ENCODE measurements around the gene POLRMT. TPM values are rescaled to one million over a fixed set of nuclear protein-coding genes. Genes with fewer than 3 reads are reported as not detected.

The POLRMT gene
- polyA plus RNA-seq, 1 experiment = 15.5 TPM

- no peak for TF ChIP-seq CTCF (IDR thresholded peaks at IDR 0.05; ENCODE audit: low read depth, low read length)
- DNase-seq (ENCODE audit: low read depth, low spot score) = no peak
- Histone ChIP-seq H3K27me3 (ENCODE audit: control insufficient read depth, insufficient read depth, low read length) (no peaks in the 10 kb centered on the region), H3K4me3 (ENCODE audit: low read depth, low read length) (no peak overlapping the region), H3K27ac (ENCODE audit: low read depth, low read length) (no peak overlapping the region), H3K9me3 (ENCODE audit: control insufficient read depth, insufficient read depth, low read length) (peaks cover 3% of the 10 kb centered on the region; the same call in 1 of the 2 replicates)
- ChIA-PET POLR2A (no interaction called here), CTCF (interaction anchor here (0.7 to 0.9 kb wide), 2 partner anchors 98 to 184 kb away, joined by 3 to 4 read pairs; no protein-coding TSS in a partner anchor)
Observed at GRCh38 chr19:579111-579841, 54.1 kb downstream of the POLRMT start.

GRCh38 chr19:577439-578392, 55.6 kb downstream of the POLRMT start:
- Histone ChIP-seq H3K27ac (ENCODE audit: low read depth, low read length) (no peak overlapping the region), H3K4me3 (ENCODE audit: low read depth, low read length) (no peak overlapping the region), H3K27me3 (ENCODE audit: control insufficient read depth, insufficient read depth, low read length) (no peaks in the 10 kb centered on the region), H3K9me3 (ENCODE audit: control insufficient read depth, insufficient read depth, low read length) (peaks cover 3% of the 10 kb centered on the region; the same call in 1 of the 2 replicates)
- CTCF ChIA-PET = interaction anchor here (0.8 kb wide), 1 partner anchor 45 kb away, joined by 3 read pairs; no protein-coding TSS in a partner anchor
- no peak for DNase-seq (ENCODE audit: low read depth, low spot score)
- POLR2A ChIA-PET = interaction anchor here (0.5 kb wide), 1 partner anchor 384 kb away, joined by 4 read pairs; no protein-coding TSS in a partner anchor
- no peak for TF ChIP-seq CTCF (IDR thresholded peaks at IDR 0.05; ENCODE audit: low read depth, low read length)

GRCh38 chr19:576768-577438, 56.4 kb downstream of the POLRMT start:
- DNase-seq (ENCODE audit: low read depth, low spot score) = no peak
- Histone ChIP-seq H3K27ac (ENCODE audit: low read depth, low read length) (no peak overlapping the region), H3K27me3 (ENCODE audit: control insufficient read depth, insufficient read depth, low read length) (no peaks in the 10 kb centered on the region), H3K4me3 (ENCODE audit: low read depth, low read length) (no peak overlapping the region), H3K9me3 (ENCODE audit: control insufficient read depth, insufficient read depth, low read length) (peaks cover 3% of the 10 kb centered on the region; the same call in 1 of the 2 replicates)
- POLR2A ChIA-PET = interaction anchor here (0.5 to 2.3 kb wide), 2 partner anchors 44 to 385 kb away, joined by 4 to 8 read pairs; partner anchors contain the start of gene CDC34
- CTCF ChIA-PET = interaction anchor here (0.8 kb wide), 1 partner anchor 44 kb away, joined by 3 read pairs; no protein-coding TSS in a partner anchor
- no peak for TF ChIP-seq CTCF (IDR thresholded peaks at IDR 0.05; ENCODE audit: low read depth, low read length)

GRCh38 chr19:575527-576506, 57.5 kb downstream of the POLRMT start:
- POLR2A ChIA-PET = interaction anchor here (1.0 to 2.3 kb wide), 2 partner anchors 12 to 43 kb away, joined by 3 to 8 read pairs; partner anchors contain the start of gene CDC34

More at GRCh38 chr19:575527-576506, 57.5 kb downstream of the POLRMT start:
- Histone ChIP-seq H3K27ac (ENCODE audit: low read depth, low read length) (peak overlapping the region; percentile 31), H3K4me3 (ENCODE audit: low read depth, low read length) (peak overlapping the region; percentile 47), H3K27me3 (ENCODE audit: control insufficient read depth, insufficient read depth, low read length) (no peaks in the 10 kb centered on the region), H3K9me3 (ENCODE audit: control insufficient read depth, insufficient read depth, low read length) (peaks cover 3% of the 10 kb centered on the region; the same call in 1 of the 2 replicates)
- no peak for TF ChIP-seq CTCF (IDR thresholded peaks at IDR 0.05; ENCODE audit: low read depth, low read length)
- CTCF ChIA-PET = no interaction called here
- DNase-seq (ENCODE audit: low read depth, low spot score) = no peak
